Activated naive CD8-positive, alpha-beta T cell treated with anti-CD3 and anti-CD28 coated beads, Interleukin-2, amount 10 ng/mL, durations not matched to agents 7 days and 5 days (primary cell): ENCODE measurements around the gene UBASH3A. TPM values are rescaled to one million over a fixed set of nuclear protein-coding genes. Genes with fewer than 3 reads are reported as not detected.

ENCODE experiments used
- ATAC-seq: fragments of 150-1000 bp; cut with Tn5 transposase; one replicate; pipeline ENCODE4 v1.10.0; 2021; ENCODE audit warnings: low read depth, moderate library complexity
- POLR2A ChIA-PET: fragments of 350-600 bp; sonication (Branson Sonifier 250); formaldehyde crosslinking; loops from one replicate; lab custom pipeline; 2021; ENCODE audit warnings: antibody characterized with exemption; lab: Charles Lee
- DNase-seq: peaks from one replicate; pipeline ENCODE4 v3.0.0; 2021
- H3K27ac Mint-ChIP-seq: one replicate; pipeline ENCODE4 v1.8.0; 2022; ENCODE audit warnings: mild to moderate bottlenecking, mixed read lengths
- H3K27me3 Mint-ChIP-seq: one replicate; pipeline ENCODE4 v1.8.0; 2022; ENCODE audit warnings: mild to moderate bottlenecking, moderate library complexity, mixed read lengths
- H3K36me3 Mint-ChIP-seq: one replicate; pipeline ENCODE4 v1.8.0; 2021; ENCODE audit warnings: mild to moderate bottlenecking, mixed read lengths
- H3K4me1 Mint-ChIP-seq: one replicate; pipeline ENCODE4 v1.8.0; 2021; ENCODE audit warnings: mixed read lengths
- H3K4me3 Mint-ChIP-seq: one replicate; pipeline ENCODE4 v1.8.0; 2022; ENCODE audit warnings: mild to moderate bottlenecking, moderate library complexity, mixed read lengths
- H3K9me3 Mint-ChIP-seq: one replicate; pipeline ENCODE4 v1.8.0; 2021; ENCODE audit warnings: mixed read lengths
- total RNA-seq, 2 experiments: library from RNA; stranded (reverse); gene quantifications; one replicate each; pipeline ENCODE4 v1.2.3, GENCODE V29; 2021

The UBASH3A gene
- total RNA-seq, 2 experiments from 2014 or later, result 77.8 to 80.2 TPM

GRCh38 chr21:42433946-42434551 is 30.3 kb downstream of the UBASH3A start:
- H3K4me1 Mint-ChIP-seq, result peaks cover 36% of the 10 kb centered on the region

DNA sequence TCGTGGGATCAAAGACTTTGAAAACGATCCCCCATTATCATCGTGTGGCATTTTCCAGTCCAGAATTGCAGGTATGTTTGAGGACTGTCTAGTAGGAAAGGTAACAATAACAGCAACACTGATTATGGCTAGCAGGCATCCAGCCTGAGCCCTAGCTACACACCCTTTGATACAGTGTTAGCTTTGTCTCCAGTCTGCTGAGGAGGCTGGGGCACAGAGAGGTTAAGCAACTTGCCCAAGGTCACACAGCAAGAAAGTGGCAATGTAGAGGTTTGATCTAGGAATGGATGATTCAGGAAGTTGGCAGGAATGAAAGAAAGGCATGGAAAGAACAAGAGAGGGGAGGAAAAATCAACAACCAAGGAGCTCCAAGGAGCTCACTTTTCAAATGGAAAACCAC is 31.2 kb downstream of the UBASH3A start:
- peaks cover 10% of the 10 kb centered on the region for H3K9me3 Mint-ChIP-seq
- no peak overlapping the region for H3K4me3 Mint-ChIP-seq
- ATAC-seq, result no peak
- peaks cover 90% of the 10 kb centered on the region for H3K36me3 Mint-ChIP-seq
- H3K27ac Mint-ChIP-seq, result peak overlapping the region; percentile 60
- POLR2A ChIA-PET, result interaction anchor here (1.8 kb wide), 1 partner anchor 31 kb away, joined by 4 read pairs; the partner anchor contains the start of gene UBASH3A
- H3K4me1 Mint-ChIP-seq, result peaks cover 44% of the 10 kb centered on the region
- DNase-seq, result no peak
- no peaks in the 10 kb centered on the region for H3K27me3 Mint-ChIP-seq

More at GRCh38 chr21:42433946-42434551, 30.3 kb downstream of the UBASH3A start:
- DNase-seq (no peak), ATAC-seq (no peak)
- Mint-ChIP-seq H3K4me3 (no peak overlapping the region), H3K9me3 (peaks cover 10% of the 10 kb centered on the region), H3K27ac (peak overlapping the region; percentile 11), H3K27me3 (no peaks in the 10 kb centered on the region), H3K36me3 (peaks cover 89% of the 10 kb centered on the region)
- POLR2A ChIA-PET, result interaction anchor here (1.8 kb wide), 1 partner anchor 30 kb away, joined by 4 read pairs; the partner anchor contains the start of gene UBASH3A

- Mint-ChIP-seq H3K9me3 (peaks cover 10% of the 10 kb centered on the region), H3K4me3 (no peak overlapping the region), H3K36me3 (peaks cover 91% of the 10 kb centered on the region), H3K4me1 (peaks cover 47% of the 10 kb centered on the region), H3K27ac (no peak overlapping the region), H3K27me3 (no peaks in the 10 kb centered on the region)
- no peak for DNase-seq
- POLR2A ChIA-PET, result interaction anchor here (1.8 kb wide), 1 partner anchor 32 kb away, joined by 4 read pairs; the partner anchor contains the start of gene UBASH3A
- ATAC-seq, result no peak
Observed at GRCh38 chr21:42435401-42435800, 31.7 kb downstream of the UBASH3A start.

GRCh38 chr21:42435833-42436232 is 32.1 kb downstream of the UBASH3A start:
- ATAC-seq, result no peak
- H3K4me1 Mint-ChIP-seq, result peaks cover 47% of the 10 kb centered on the region
- no peaks in the 10 kb centered on the region for H3K27me3 Mint-ChIP-seq
- peaks cover 92% of the 10 kb centered on the region for H3K36me3 Mint-ChIP-seq
- no peak for DNase-seq
- POLR2A ChIA-PET, result interaction anchor here (1.8 kb wide), 1 partner anchor 32 kb away, joined by 4 read pairs; the partner anchor contains the start of gene UBASH3A
- no peak overlapping the region for H3K27ac Mint-ChIP-seq
- H3K4me3 Mint-ChIP-seq, result no peak overlapping the region
- peaks cover 10% of the 10 kb centered on the region for H3K9me3 Mint-ChIP-seq

GRCh38 chr21:42436914-42437313 is 33.2 kb downstream of the UBASH3A start:
- no peak for DNase-seq
- H3K27ac Mint-ChIP-seq, result no peak overlapping the region
- no peaks in the 10 kb centered on the region for H3K27me3 Mint-ChIP-seq
- no peak for ATAC-seq
- peaks cover 86% of the 10 kb centered on the region for H3K36me3 Mint-ChIP-seq
- H3K4me3 Mint-ChIP-seq, result no peak overlapping the region
- POLR2A ChIA-PET, result no interaction called here
- H3K9me3 Mint-ChIP-seq, result peaks cover 8% of the 10 kb centered on the region
- H3K4me1 Mint-ChIP-seq, result peaks cover 47% of the 10 kb centered on the region

- H3K27ac Mint-ChIP-seq, result no peak overlapping the region
- peaks cover 81% of the 10 kb centered on the region for H3K36me3 Mint-ChIP-seq
- H3K27me3 Mint-ChIP-seq, result no peaks in the 10 kb centered on the region
- ATAC-seq (no peak), DNase-seq (no peak)
- no peak overlapping the region for H3K4me3 Mint-ChIP-seq
- H3K9me3 Mint-ChIP-seq, result peaks cover 2% of the 10 kb centered on the region
- POLR2A ChIA-PET, result no interaction called here
- H3K4me1 Mint-ChIP-seq, result peaks cover 42% of the 10 kb centered on the region
Observed at GRCh38 chr21:42437786-42438185, 34.1 kb downstream of the UBASH3A start.

DNA sequence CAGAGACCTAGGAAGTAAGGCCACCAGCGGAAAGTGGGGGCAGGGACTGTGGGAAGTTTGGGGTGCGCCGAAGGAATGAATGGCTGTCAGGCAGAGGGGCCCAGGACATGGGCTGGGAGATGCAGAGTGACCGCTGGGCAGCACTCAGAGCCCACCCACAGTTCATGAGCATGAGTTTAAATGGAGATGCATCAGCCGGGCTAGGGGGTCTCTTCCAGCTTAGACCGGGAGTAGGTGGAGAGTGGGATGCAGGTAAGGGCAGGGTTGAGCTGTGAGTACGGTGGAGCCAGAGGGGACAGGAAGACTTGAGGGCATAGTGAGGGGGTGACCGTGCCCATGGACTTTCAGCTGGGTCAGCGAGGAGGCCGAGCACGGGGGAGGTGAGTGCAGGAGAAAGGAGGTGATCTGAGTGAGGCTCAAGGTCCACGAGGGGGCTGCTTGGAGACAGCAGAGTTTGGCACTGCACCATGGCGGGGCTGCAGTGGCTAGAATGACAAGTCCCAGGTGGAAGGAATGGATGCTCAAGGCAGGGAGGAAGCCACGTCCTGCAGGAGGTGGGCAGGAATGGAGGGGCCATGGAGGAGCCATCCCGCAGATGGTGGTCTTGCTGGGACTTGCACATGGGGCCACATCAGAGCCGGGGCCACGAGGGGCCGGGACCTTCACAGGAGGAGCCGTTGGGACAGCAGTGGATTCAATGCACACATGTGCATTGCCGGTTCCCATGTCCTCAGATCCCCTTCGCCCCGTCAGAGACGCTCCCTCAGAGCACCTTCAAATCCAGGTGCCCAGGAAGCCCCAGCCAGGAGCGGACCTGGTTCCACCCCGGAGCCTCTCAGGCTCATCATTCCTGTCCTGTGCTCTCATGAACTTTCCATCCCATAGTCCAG is 34.9 kb downstream of the UBASH3A start:
- Mint-ChIP-seq H3K4me1 (peaks cover 42% of the 10 kb centered on the region), H3K4me3 (no peak overlapping the region), H3K27me3 (no peaks in the 10 kb centered on the region), H3K36me3 (peaks cover 73% of the 10 kb centered on the region), H3K9me3 (peaks cover 2% of the 10 kb centered on the region), H3K27ac (peak overlapping the region; percentile 66)
- ATAC-seq (no peak), DNase-seq (no peak)
- POLR2A ChIA-PET, result no interaction called here

DNA sequence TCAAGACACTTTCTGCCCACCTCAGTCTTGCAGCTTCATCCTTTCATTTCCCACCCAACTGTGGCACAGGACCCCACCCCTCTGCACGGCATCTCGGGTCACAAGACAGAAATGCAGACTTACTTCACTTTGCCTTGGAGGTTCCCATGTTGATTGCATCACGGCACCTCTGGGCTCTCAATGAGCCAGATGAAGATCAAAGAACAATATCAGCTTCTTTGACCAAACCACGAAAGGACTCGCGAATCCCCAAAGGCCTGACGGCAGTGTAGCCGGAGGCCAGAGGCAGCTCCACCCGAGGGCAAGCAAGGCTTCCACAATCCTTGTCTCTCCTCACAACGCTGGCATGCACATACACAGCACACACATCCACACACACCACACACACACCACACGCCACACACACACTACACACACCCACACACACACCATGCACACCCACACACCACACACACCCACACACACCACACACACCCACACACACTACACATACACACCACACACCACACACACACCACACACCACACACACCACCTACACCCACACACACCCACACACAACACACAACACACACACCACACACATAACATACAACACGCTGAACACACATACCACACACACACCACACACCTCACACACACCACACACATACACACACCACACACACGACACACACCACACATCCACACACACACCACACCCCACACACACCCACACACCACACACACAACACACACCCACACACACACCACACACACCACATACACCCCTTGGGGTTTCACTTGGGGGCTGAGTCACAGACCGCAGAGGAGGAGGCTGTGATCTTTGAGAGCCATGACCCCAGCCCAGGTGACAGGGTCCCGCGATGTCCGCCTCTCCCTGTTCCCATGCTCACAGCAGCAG is 35.8 kb downstream of the UBASH3A start:
- POLR2A ChIA-PET, result no interaction called here
- H3K27me3 Mint-ChIP-seq, result no peaks in the 10 kb centered on the region
- H3K36me3 Mint-ChIP-seq, result peaks cover 63% of the 10 kb centered on the region
- H3K4me3 Mint-ChIP-seq, result no peak overlapping the region
- ATAC-seq, result peak; percentile 7
- no peak for DNase-seq
- peaks cover 2% of the 10 kb centered on the region for H3K9me3 Mint-ChIP-seq
- peaks cover 33% of the 10 kb centered on the region for H3K4me1 Mint-ChIP-seq
- peak overlapping the region; percentile 75 for H3K27ac Mint-ChIP-seq

DNA sequence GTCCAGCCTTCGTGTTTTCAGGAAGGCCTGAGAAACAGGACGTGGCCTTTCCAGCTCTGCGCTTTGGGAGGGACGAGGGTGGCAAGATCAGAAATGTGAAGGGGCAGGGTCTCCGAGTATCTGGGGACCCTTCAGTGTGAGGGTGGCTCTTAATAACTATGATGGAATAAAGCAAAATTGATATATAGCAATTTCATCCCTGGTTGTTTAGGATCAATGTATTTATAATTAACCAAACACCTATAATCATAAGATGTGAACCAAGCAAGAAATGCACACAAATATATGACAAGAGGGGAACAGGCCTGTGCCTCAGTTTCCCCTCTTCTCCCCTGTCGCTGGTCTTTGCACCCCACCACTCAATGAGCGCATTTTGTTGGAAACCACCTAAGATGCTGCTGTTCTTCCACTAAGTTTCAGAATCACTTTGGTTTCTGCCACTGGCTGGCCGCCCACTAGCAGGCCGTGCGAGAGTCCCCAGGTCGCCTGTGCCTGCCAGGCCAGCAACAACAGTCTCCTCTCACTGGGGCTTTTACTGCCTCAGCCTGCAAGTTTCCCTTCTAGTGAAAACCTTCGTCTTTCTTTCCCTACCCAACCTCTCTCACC is 36.6 kb downstream of the UBASH3A start:
- Mint-ChIP-seq H3K27ac (peak overlapping the region; percentile 75), H3K4me3 (no peak overlapping the region), H3K9me3 (peaks cover 2% of the 10 kb centered on the region), H3K4me1 (peaks cover 26% of the 10 kb centered on the region), H3K36me3 (peaks cover 56% of the 10 kb centered on the region), H3K27me3 (no peaks in the 10 kb centered on the region)
- ATAC-seq (no peak), DNase-seq (no peak)
- POLR2A ChIA-PET, result no interaction called here

GRCh38 chr21:42441963-42442362 is 38.3 kb downstream of the UBASH3A start:
- H3K4me3 Mint-ChIP-seq, result no peak overlapping the region
- no peaks in the 10 kb centered on the region for H3K9me3 Mint-ChIP-seq
- H3K27ac Mint-ChIP-seq, result peak overlapping the region; percentile 35
- H3K4me1 Mint-ChIP-seq, result peaks cover 24% of the 10 kb centered on the region
- no peaks in the 10 kb centered on the region for H3K27me3 Mint-ChIP-seq
- POLR2A ChIA-PET, result interaction anchor here (1.4 kb wide), 2 partner anchors 38 to 49 kb away, joined by 3 read pairs; no protein-coding TSS in a partner anchor
- H3K36me3 Mint-ChIP-seq, result peaks cover 48% of the 10 kb centered on the region
- no peak for DNase-seq
- no peak for ATAC-seq

- H3K27me3 Mint-ChIP-seq, result no peaks in the 10 kb centered on the region
- POLR2A ChIA-PET, result no interaction called here
- H3K4me1 Mint-ChIP-seq, result peaks cover 20% of the 10 kb centered on the region
- no peak overlapping the region for H3K4me3 Mint-ChIP-seq
- H3K9me3 Mint-ChIP-seq, result no peaks in the 10 kb centered on the region
- ATAC-seq (no peak), DNase-seq (no peak)
- no peak overlapping the region for H3K27ac Mint-ChIP-seq
- H3K36me3 Mint-ChIP-seq, result peaks cover 47% of the 10 kb centered on the region
Observed at GRCh38 chr21:42443181-42443785, 39.6 kb downstream of the UBASH3A start.
